Left lung (tissue), 10 donors: Measurements from ENCODE around the gene RPL6. TPM values are rescaled to one million over a fixed set of nuclear protein-coding genes. Genes with fewer than 3 reads are reported as not detected.
"Not testable (repeated sequence)": the region's sequence is repeated elsewhere in the genome, so short reads cannot be mapped to it uniquely, and the experiment has no call there.

Experiments used
- ATAC-seq: fragments of 200-7000 bp; cut with Tn5 transposase; one replicate; pipeline ENCODE4 v1.9.1; 2020; ENCODE audit warnings: moderate library complexity
- DNase-seq, 4 donors: peaks; one replicate each; pipeline ENCODE4 v3.0.0-alpha.2; 2013 to 2020
- H3K27ac ChIP-seq, 2 donors: fragments of 200-600 bp; sonication (generic) in 1 of 2; one replicate each; pipeline versions ENCODE4 v1.5.0 to v1.8.0; 2020 to 2021
- H3K27me3 ChIP-seq, 2 donors: fragments of 200-600 bp; sonication (generic) in 1 of 2; one replicate each; pipeline versions ENCODE4 v1.5.0 to v1.8.0; 2020 to 2021
- H3K36me3 ChIP-seq, 2 donors: fragments of 200-600 bp; sonication (generic) in 1 of 2; one replicate each; pipeline versions ENCODE4 v1.5.0 to v1.8.0; 2020 to 2021
- H3K4me1 ChIP-seq, 2 donors: fragments of 200-600 bp; one replicate each; pipeline ENCODE4 v1.8.0; 2021
- H3K4me3 ChIP-seq, 2 donors: fragments of 200-600 bp; sonication (generic) in 1 of 2; one replicate each; pipeline versions ENCODE4 v1.5.0 to v1.8.0; 2020 to 2021; ENCODE audit warnings: mild to moderate bottlenecking in 1 of 2
- H3K9me3 ChIP-seq, 2 donors: fragments of 200-600 bp; sonication (generic) in 1 of 2; one replicate each; pipeline versions ENCODE4 v1.5.0 to v1.8.0; 2020 to 2021
- CTCF ChIP-seq, 2 donors: fragments of 200-600 bp; sonication (generic) in 1 of 2; IDR thresholded peaks; one replicate each; pipeline versions ENCODE4 v1.5.0 to v1.8.0; 2021; ENCODE audit warnings: antibody characterized with exemption in 2 of 2
- intact Hi-C, 2 donors: fragments of 100-400 bp; cut with DNase I; formaldehyde crosslinking; loops; one replicate each; pipeline versions ENCODE4 v1.11.2 to v1.14.2; 2022
- polyA plus RNA-seq, 6 donors: library from polyadenylated mRNA; unstranded; fragments of 120-200 nt; gene quantifications; one replicate each; pipeline ENCODE4 v1.2.1, GENCODE V29; 2013; ENCODE audit not compliant: insufficient read length in 6 of 6
- total RNA-seq, 2 donors: library from RNA; stranded (reverse); fragmentation: NEBNext Ultra II Directional; extraction: Animal tissue kit (Norgen Biotek cat#: 25700); gene quantifications; one replicate each; pipeline ENCODE4 v1.2.1, GENCODE V29; 2021
- donor health status: DM: no; HTN: yes; CAD: no.
- donor health status: DM: no; HTN: no; CAD: no.

Gene RPL6
- total and polyA plus RNA-seq, 8 donors = 954 to 2,888 (median 2,613) TPM

GRCh38 chr12:112401903-112402498 is 7.4 kb downstream of the RPL6 start:
- TF ChIP-seq CTCF (IDR thresholded peaks at IDR 0.05) = no peak
- Histone ChIP-seq H3K36me3 (peaks cover 0 to 36% of the 10 kb centered on the region in 2 donors), H3K4me1 (peaks cover under 1 to 12% of the 10 kb centered on the region in 2 donors), H3K9me3 (no peaks in the 10 kb centered on the region), H3K4me3 (no peak overlapping the region), H3K27me3 (no peaks in the 10 kb centered on the region), H3K27ac (no peak overlapping the region)
- ATAC-seq (no peak), DNase-seq (no peak)
- intact Hi-C loops = no loop called here

GRCh38 chr12:112401054-112401453 is 8.4 kb downstream of the RPL6 start:
- Histone ChIP-seq H3K36me3 (peaks cover 0 to 27% of the 10 kb centered on the region in 2 donors), H3K27me3 (no peaks in the 10 kb centered on the region), H3K4me1 (peaks cover 0 to 2% of the 10 kb centered on the region in 2 donors), H3K27ac (no peak overlapping the region), H3K4me3 (no peak overlapping the region), H3K9me3 (no peaks in the 10 kb centered on the region)
- intact Hi-C loops = no loop called here
- no peak for ATAC-seq
- no peak for DNase-seq
- no peak for TF ChIP-seq CTCF (IDR thresholded peaks at IDR 0.05)

GRCh38 chr12:112393328-112393727 is 16.1 kb downstream of the RPL6 start:
- TF ChIP-seq CTCF (IDR thresholded peaks at IDR 0.05) = no peak
- Histone ChIP-seq H3K27me3 (no peaks in the 10 kb centered on the region), H3K9me3 (no peaks in the 10 kb centered on the region), H3K36me3 (no peaks in the 10 kb centered on the region), H3K4me1 (no peaks in the 10 kb centered on the region), H3K27ac (no peak overlapping the region), H3K4me3 (no peak overlapping the region)
- intact Hi-C loops = no loop called here
- ATAC-seq = no peak
- no peak for DNase-seq

- intact Hi-C loops = loop anchor here in 1 of 2 donors (10.0 kb wide), 1 partner anchor 195 kb away; no protein-coding TSS in a partner anchor
- not testable (repeated sequence) for H3K9me3 ChIP-seq, H3K27me3 ChIP-seq, H3K27ac ChIP-seq, H3K4me3 ChIP-seq, ATAC-seq, DNase-seq, H3K36me3 ChIP-seq
- H3K4me1 ChIP-seq = peaks cover 0 to 16% of the 10 kb centered on the region in 2 donors
Measured at GRCh38 chr12:112389922-112390654, 19.3 kb downstream of the RPL6 start.

GRCh38 chr12:112389228-112389627 is 20.2 kb downstream of the RPL6 start:
- peaks cover 0 to 16% of the 10 kb centered on the region in 2 donors for H3K4me1 ChIP-seq
- TF ChIP-seq CTCF (IDR thresholded peaks at IDR 0.05) = no peak
- DNase-seq (no peak), ATAC-seq (no peak)
- no peaks in the 10 kb centered on the region for H3K9me3 ChIP-seq
- no peaks in the 10 kb centered on the region for H3K36me3 ChIP-seq
- peaks cover 0 to 6% of the 10 kb centered on the region in 2 donors for H3K27me3 ChIP-seq
- intact Hi-C loops = loop anchor here in 1 of 2 donors (10.0 kb wide), 1 partner anchor 194 kb away; no protein-coding TSS in a partner anchor
- no peak overlapping the region for H3K4me3 ChIP-seq
- H3K27ac ChIP-seq = no peak overlapping the region
